HG02763 (cell line): ENCODE results near the gene C5orf15.
"Not testable (repeated sequence)": the region's sequence is repeated elsewhere in the genome, so short reads cannot be mapped to it uniquely, and the experiment has no call there.

Source experiments
- ATAC-seq: cut with Tn5 transposase; IDR thresholded peaks from one replicate; pipeline ENCODE4 v1.9.1; 2021; ENCODE audit warnings: mild to moderate bottlenecking, moderate library complexity; ENCODE audit not compliant: unreplicated experiment

The C5orf15 gene

DNA sequence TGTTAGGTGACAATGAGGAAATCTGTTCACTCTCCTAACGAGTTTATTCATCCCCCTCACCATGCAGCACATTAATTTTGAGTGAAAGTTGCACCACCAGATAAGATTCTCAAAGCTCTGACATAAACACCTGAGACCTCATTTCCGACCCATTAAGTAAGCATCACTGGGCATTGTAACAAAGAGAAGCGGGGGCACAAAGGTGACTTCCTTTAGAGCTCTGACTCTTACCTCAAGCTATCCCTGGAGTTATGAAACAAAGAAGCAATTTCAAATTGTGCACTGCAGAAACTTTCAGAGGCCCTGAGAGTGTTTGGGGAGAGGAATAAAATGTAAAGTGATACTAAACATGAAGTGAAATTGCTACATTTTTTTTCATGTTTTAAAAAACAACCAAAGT lies 29.5 kb downstream of the C5orf15 start:
- peak; percentile 54 for ATAC-seq

DNA sequence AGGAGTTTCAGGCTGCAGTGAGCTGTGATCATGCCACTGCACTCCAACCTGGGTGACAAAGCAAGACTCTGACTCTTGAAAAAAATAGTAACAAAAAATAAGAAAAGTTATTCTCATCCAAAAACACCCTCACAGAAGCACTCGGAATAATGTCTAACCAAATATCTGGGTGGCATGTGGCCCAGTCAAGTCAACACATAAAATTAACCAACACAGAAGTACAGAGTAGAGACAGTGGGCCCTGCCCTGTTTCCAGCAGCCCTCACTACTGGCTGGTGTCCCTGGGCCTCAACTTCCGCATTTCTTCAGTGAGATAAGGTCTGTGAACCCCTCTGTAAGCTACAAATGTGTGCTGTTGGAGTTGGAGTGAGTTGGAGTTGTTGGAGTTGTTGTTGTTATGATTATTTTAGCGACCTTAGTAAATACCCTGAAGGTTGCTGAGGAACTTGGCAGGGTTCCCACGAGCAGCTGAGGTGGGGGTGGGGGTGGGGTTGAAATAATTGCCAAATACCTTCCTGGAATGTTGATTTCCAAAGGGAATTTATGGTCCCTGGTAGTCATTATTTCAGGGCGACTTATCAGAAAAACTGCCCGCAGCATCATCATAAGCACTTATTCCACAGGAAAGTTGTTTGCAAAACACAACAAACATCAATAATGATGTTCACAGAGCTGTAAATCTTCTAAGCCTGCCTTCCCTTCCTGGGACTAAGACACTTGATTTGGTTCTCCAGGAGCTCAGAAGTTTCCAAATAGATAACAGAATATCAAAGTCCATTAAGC lies 30.2 kb downstream of the C5orf15 start:
- no peak for ATAC-seq

GRCh38 chr5:133937628-133938027 lies 30.8 kb downstream of the C5orf15 start:
- ATAC-seq, result not testable (repeated sequence)

DNA sequence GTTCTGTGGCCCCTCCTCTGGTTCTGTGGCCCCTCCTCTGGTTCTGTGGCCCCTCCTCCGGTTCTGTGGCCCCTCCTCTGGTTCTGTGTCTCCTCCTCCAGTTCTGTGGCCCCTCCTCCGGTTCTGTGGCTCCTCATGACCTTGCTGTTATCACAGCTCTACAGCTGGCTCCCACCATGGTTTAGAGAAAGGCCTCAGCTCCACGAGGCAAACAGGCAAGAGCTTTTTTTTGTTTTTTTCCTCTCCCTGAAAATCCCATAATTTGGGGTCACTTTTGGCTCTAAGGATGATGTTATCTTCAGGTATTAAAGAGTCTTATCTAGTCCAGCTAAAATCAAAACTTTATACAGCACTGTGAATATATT lies 31.8 kb downstream of the C5orf15 start:
- ATAC-seq, result no peak

DNA sequence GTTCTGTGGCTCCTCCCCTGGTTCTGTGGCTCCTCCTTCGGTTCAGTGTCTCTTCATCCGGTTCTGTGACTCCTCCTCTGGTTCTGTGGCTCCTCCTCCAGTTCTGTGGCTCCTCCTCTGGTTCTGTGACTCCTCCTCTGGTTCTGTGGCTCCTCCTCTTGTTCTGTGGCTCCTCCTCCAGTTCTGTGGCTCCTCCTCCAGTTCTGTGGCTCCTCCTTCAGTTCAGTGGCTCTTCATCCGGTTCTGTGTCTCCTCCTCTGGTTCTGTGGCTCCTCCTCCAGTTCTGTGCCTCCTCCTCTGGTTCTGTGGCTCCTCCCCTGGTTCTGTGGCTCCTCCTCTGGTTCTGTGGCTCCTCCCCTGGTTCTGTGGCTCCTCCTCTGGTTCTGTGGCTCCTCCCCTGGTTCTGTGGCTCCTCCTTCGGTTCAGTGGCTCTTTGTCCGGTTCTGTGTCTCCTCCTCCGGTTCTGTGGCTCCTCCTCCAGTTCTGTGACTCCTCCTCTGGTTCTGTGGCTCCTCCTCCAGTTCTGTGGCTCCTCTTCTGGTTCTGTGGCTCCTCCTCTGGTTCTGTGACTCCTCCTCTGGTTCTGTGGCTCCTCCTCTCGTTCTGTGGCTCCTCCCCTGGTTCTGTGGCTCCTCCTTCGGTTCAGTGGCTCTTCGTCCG lies 32.3 kb downstream of the C5orf15 start:
- ATAC-seq, result not testable (repeated sequence)

GRCh38 chr5:133935667-133935940 lies 32.8 kb downstream of the C5orf15 start:
- no peak for ATAC-seq

GRCh38 chr5:133934822-133935666 lies 33.4 kb downstream of the C5orf15 start:
- no peak for ATAC-seq

- ATAC-seq, result no peak
Observed at GRCh38 chr5:133934311-133934710, 34.1 kb downstream of the C5orf15 start.

GRCh38 chr5:133933670-133934295 lies 34.6 kb downstream of the C5orf15 start:
- ATAC-seq, result no peak

GRCh38 chr5:133933169-133933509 lies 35.3 kb downstream of the C5orf15 start:
- ATAC-seq, result no peak

GRCh38 chr5:133932441-133933168 lies 35.8 kb downstream of the C5orf15 start:
- ATAC-seq, result no peak

GRCh38 chr5:133931546-133931945 lies 36.9 kb downstream of the C5orf15 start:
- no peak for ATAC-seq

DNA sequence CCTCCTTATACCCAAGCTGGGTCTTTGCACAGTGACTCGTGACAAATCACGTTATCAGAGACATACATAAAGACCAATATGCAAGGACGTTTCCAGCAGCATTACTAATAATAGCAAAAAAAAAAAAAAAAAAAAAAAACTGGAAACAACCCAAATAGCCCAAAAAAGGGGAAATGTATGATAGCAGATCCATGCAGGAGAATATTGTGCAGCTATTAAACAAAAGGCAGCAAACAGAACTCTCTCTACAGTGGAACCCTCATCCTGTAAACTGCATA lies 37.7 kb downstream of the C5orf15 start:
- ATAC-seq, result no peak

GRCh38 chr5:133930061-133930812 lies 38.2 kb downstream of the C5orf15 start:
- ATAC-seq, result no peak

DNA sequence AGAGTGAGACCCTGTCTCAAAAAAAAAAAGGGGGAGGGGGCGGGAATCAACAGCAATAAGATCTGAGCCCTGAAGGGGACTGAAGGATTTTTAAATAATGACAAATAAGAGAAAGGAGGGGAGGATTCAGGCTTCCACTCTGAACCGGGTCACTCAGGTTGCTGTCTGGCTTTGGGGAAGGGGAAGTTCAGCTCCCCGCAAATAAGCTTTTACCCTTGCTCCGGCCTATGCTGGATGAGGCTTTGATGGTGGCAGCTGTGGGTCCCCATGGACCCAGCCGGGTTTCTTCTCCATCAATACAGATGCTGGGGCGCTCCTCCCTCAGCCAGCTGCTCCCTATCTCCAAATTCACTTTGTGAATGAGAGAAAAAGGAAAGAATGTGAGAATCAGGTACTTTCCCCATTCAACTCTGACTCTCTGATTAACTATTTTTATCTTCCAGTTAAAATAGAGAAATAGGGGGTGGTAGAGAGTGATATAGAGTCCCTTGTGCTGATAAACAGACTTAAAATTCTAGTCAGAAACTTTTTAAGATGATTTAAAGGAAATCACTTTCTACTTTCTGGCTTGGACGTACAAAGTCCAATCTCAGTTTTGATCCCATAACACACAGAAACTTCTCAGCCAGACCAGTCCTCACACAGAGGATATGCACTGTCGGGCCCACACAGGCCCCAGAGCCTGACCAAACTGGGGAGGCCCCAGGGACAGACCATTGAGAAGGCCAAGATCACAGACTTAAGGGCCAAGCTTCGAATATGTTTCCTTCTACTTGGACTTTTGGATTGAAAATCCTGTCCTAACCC lies 39.6 kb downstream of the C5orf15 start:
- no peak for ATAC-seq

DNA sequence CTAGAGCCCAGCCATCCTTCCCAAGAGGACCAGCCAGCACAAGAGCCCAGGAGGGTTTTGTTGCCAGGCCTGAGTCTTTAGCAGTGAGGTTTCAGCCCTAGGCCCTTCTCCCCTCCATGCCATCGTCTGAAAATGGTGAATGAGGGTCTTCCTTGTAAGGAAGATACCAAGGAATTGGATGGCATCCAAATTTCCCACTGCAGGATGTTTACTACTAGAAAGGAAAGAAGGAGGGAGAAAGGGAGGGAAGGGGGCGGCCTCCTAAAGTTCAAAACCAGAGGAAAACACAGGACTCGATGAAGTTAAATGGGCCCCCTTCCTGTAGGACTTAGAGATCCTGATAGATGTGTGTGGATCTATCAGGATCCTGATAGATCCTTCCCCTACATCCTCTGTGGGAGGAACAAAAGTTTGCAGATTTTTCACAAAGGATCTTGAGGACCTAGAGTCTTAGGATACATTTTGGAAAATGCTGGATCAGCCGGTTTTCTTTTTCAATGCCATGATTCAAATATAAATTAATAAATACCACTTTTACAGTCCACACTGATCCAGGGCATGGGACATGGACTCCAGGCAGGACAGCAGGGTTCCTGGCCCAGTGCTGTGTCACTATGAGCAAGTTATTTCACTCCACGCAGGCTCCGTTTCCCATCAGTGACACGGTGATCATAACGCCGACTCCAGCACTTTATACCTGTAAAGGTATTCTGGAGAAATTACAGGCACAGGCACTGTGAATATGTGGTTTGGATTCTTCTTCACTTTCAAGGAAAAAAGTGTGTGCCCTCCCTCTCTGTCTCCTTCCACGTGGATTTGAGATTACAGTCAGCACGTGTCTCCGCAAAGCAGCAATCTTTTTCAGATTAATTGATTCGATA lies 40.9 kb downstream of the C5orf15 start:
- ATAC-seq, result no peak

DNA sequence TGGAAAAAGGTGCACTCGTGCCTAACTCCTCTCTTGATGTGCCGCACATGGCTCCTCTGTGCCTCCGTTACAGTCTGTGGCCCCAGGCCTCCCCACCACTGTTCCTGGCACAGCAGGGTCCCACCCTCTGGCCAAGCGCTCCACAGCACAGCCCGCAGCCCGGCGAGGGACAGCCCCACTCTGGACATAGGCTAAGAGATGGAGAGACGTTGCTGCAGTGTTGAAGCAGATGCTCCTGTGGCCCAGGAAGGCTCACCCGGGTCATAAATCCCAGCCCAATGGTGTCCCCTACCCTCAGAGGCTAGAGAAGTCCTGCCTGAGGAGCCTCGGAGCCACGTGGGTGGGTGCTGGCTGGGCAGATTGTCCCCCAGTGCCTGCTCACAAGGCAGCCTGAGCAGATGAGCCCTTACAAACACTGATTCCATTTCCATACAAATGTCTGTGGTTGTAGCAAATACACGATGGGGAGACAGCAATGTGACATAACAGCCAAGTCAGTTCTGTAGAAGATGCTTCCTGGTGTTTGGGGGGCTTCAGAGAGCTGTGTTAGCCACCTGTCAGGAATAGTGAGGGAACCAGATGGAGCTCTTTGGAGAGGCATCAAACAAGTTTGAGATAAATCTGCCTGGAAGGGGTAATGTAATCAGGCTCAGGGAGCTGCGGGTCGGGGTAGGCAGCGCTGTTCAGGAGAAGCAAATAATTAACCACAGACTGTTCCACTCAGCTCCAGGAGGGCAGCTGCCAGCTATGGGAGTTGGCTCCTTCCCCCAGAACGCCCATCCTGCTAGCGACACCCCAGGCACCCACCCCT lies 41.7 kb downstream of the C5orf15 start:
- ATAC-seq, result no peak
